SH-SY5Y (cell line): ENCODE data around the gene COL27A1.

ENCODE experiments used
- GATA2 ChIP-seq: IDR thresholded peaks from 2 replicates; pipeline ENCODE4 v1.6.1; 2011; ENCODE audit warnings: mild to moderate bottlenecking, low read depth, low read length
- GATA3 ChIP-seq: IDR thresholded peaks from 2 replicates; pipeline ENCODE4 v1.6.1; 2011; ENCODE audit warnings: low read depth, mild to moderate bottlenecking, low read length, moderate library complexity

DNA sequence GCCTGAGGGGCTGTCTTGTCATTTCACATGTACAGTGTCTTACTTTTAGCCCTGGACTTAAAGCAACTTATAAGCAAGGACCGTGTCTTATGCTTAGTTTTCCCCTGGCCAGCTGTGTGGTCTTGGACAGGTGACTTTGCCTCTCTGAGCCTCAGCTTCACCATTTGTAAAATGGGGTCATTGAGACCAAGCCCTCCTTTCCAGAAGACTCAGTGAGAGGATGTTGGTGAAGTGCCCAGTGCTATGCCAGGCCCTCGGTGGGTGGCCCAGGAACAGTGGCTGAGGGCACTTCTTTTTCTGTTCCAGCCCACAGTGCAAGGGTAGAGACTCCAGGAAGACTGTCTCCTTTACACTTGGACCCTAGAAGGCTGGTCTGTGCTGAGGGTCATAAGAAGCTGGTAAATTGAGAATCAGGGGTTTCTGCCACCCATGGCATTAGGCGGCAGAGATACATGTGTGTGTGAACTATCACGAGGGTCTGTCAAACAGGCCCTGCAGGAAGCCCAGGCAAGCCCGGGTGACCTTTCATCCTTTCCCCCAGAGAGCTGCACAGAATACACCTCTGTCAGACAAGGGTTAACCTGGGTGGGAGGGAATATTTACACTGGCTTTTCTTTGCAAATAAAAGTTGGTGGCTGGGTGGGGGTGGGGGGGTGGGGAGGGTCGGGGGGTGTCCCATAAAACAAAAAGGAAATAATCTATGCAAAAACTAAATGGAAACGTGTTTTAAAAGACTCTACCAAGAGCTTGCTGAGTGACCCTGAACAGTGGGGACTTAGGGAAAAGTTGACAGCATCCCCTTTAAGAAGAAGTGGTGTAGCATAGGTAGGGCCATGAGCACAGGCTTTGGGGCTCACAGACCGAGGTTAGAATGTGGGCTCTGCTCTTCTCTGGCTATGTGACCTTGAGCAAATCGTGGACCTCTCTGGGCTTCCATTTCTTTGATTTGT, 35.8 kb upstream of the COL27A1 start:
- no peak for TF ChIP-seq GATA2
- TF ChIP-seq GATA3: no peak
